M059J (cell line): ENCODE results near the gene PPP3CA. TPM values are rescaled to one million over a fixed set of nuclear protein-coding genes. Genes with fewer than 3 reads are reported as not detected.
"Not testable (repeated sequence)": the region's sequence is repeated elsewhere in the genome, so short reads cannot be mapped to it uniquely, and the experiment has no call there.

Experiments used
- DNase-seq: peaks from one replicate; pipeline ENCODE4 v3.0.0-alpha.2; 2012; ENCODE audit warnings: low read depth
- total RNA-seq: library from RNA; depleted of rRNA; stranded (reverse); fragments of >200 nt; shearing (Covaris generic); gene quantifications from 2 replicates; pipeline ENCODE4 v1.2.3, GENCODE V29; 2014

PPP3CA gene
- total RNA-seq, 1 experiment from 2014 or later, result 30.3 TPM

DNA sequence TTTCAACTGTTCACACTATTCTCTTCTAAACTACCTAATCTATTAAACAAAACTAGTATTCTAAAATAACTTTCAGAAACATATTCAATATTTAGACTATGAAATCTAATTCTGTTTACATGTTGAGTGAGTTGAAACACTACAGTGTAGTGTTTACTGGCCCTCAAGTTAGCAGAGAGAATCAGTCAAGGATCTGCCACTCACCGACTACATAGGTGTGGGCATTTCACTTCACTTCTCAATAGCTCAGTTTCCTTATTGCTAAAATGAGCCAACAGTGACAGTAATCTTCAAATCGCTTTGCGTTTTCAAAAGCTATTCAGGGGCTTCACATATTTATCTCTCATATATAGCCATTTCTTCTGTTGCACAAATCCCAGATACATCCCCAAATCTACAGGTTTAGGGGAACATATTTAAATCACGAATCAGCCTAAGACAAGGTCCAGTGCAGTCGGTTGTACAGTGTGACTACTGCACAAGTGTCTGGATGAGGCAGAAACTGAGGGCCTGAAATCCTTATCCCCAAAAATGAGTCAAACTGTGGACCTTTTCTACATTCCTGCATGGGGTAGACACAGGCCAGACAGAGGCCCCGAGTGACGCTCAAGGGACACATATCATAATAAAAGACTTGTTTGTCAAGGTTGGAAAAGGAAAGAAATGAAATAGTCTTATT, 129.8 kb downstream of the PPP3CA start:
- DNase-seq, result no peak

DNA sequence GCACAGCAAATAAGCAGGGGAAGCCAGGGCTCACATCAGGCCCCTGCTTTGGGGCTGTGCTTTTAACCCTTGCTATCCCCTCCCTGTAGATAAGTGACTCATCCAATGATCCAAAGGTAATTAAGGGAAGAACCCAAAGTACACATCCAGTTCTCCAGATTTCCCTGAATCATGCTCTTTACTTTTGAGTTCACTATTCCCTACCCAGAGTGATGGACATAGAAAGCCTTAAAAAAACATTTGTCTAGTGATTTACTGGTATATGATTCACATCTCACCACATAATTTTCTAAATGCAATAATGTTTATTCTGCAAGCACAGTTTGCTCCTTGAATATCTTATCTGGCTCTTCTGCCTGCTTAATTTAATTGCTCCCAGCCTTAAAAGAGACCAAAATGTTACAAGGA, 136.2 kb downstream of the PPP3CA start:
- DNase-seq, result peak; percentile 69

DNA sequence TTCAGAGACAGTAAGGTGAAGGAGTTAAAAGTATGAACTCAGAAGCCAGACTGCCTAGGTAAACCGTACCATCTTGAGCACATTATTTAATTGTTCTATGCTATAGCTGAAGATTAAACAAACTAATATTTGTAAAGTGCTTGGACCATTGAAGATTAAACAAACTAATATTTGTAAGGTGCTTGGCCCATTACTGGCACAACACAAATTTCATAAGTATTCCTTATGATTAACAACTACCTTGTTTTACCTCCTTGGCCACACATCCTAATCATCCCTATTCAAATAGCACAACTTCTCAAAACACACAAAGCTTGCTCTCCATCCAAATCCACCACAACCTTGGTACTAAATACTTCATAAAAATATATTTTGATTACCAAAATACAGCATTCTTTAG, 137.0 kb downstream of the PPP3CA start:
- DNase-seq, result no peak

DNA sequence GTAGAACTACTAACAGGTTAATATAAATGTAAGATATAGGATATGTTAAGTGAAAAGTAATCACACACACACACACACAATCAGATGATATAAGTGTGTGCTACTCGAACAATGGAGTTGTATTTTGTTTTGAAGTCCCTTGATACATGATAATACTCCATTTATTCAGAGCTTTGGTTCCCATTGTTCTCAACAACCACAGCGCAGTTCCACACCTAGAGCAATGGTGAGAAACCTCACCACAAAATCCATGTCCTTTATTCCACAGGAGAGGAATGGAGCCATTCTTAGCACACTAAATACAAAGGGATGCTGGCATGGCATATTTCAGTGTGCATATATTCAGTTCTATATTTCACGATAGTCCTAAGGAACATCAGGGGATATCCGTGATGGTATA, 139.2 kb downstream of the PPP3CA start:
- no peak for DNase-seq

DNA sequence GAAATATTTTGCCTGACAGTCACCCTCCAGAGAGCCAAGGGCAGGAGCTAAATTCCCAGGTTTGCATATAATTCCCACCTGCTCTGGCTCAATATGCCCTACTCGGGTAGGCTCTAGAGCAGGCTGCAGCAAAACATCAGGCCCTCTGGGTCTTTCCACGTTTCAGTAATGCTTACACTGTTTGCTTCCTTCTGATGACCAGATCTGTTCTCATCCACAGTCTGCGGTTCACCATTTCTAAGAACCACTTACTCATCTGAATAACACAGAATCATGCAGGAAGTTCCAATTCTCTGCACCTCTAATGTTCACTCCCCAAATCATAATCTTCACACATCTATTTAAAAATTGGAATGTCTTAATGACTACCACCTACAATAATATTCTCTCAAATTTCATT, 141.4 kb downstream of the PPP3CA start:
- peak; percentile 37 for DNase-seq

DNA sequence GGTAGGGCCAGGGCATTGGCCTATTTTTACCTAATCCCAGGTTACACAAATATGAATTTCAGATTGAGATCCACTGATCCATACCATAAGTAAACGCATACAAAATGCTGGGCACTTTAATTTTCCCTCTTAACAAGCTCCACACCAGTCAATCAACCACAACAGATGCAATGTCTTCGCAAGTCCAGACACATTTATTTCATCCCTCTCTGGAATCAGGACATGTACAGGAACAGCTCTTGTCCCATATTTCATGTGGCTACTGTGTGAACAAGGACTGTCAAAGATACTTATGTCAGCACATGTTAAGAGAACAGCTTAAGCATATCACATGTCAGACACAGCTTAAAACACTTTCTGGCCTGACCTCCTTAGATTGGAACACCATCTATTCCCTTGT, 145.9 kb downstream of the PPP3CA start:
- no peak for DNase-seq

DNA sequence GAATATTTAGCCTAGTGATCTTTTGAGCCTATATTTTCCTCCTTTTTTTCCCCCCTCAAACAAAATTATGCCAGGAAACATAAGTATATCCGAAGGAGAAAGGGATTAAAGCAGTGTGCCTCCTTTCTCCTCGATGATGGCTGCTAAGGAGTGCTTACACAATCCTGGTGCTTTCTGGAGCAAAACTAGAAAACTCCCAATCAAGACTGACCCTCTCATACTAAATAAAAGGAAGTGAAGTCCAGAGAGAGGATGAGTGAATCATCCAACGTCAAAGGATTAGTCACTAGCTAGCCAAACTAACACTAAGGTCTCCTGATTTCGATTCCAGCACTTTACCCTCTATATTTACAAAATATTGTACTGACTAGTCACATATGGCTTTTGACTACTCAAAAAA, 146.8 kb downstream of the PPP3CA start:
- DNase-seq, result peak; percentile 87

DNA sequence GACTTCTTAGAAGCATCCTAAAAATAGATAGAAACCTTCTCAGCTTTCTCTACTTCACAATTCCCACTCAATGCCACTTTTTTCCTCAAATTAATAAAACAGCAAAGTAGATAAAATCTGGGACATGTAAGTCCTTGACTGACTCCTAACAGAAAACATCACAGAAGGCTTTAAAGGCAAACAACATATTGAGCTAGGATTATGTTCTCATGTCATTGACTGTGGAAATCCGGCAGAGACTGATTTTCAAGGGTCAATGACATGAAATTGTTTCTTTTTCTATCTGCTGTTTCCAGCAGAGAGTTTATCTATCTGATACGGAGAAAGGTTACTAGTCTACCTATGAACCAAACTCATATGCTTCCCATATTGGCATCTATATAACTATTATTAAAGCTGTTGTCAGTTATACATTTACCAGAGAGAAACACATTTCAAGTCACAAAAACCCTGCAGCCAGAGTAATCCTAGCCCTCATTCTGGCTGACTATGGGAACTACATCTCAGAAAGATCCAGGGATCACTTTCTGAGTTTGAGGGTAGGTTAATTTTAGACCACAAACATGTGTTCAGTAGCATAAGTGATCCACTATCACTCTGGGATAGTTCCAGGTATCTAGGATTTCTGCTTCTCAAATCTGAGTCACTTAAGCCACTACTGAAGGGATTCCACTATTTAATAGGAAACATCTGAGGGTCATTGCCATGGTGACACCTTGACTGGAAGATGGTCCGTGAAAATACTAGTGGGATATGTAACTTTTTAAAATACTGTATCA, 147.6 kb downstream of the PPP3CA start:
- DNase-seq, result peak; percentile 63

DNA sequence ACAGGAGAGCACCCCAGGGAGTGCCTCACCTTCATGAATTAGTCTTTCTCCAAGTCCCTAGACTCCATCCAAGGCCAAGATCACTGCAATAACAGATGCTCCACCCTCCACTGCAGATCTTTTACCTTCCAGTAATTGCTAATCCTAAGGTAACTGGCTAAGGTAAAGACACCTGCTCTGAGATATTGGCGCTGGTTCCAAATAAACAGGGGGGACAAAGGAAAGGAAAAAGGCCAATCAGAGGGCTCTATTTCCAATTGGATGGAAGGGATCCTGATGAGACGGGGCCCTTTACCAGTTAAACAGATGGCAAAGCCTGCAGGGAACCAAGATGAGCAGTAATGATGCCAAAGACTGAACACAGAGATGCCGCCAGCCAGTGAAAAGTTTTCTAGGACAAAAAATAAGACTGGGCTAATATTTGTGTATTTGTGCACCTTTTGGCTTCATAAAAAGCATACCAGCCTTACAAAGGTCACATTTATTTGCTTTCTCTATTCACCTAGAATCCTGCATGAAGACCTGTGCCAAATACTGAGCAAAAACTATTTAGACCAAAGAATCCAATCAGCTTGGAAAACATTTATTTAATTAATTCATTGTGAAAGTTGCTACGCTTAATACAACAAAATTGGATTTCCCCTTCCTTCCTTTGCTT, 148.5 kb downstream of the PPP3CA start:
- no peak for DNase-seq

DNA sequence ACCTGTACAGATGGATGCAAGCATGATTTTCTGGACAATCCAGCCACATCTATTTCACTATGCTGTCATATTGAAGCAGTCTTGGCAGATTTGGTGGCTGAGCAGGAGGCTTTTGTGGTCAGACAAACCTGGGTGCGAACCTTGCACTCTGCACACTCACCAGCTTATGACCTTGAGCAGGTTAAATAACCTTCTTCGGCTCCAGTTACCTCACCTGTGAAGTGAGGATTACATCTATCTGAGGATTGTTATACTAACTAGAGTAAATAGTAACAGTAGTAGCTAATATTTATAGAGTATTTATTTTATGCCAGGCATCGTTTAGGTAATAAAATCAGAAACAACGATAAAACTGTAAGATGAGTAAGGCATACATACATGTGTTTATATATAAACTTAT, 150.0 kb downstream of the PPP3CA start:
- DNase-seq, result no peak

DNA sequence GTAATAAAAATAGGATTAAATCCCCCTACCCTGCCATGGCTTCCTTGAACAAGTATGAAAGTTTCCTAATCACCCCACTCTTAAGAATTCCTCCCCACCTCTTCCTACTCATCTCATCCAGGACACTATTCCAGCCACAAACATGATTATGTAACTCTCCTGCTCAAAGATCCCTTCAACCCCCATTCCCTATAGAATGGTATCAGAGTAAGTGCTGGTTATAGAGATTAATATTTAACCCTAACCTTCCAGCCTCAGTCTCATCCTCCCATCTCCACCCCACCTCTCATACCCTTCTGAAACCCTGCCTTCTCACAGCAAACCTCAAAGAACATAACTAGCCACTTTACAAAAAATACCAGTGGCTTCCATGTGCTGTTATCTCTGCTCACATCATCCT, 155.1 kb downstream of the PPP3CA start:
- DNase-seq, result no peak

DNA sequence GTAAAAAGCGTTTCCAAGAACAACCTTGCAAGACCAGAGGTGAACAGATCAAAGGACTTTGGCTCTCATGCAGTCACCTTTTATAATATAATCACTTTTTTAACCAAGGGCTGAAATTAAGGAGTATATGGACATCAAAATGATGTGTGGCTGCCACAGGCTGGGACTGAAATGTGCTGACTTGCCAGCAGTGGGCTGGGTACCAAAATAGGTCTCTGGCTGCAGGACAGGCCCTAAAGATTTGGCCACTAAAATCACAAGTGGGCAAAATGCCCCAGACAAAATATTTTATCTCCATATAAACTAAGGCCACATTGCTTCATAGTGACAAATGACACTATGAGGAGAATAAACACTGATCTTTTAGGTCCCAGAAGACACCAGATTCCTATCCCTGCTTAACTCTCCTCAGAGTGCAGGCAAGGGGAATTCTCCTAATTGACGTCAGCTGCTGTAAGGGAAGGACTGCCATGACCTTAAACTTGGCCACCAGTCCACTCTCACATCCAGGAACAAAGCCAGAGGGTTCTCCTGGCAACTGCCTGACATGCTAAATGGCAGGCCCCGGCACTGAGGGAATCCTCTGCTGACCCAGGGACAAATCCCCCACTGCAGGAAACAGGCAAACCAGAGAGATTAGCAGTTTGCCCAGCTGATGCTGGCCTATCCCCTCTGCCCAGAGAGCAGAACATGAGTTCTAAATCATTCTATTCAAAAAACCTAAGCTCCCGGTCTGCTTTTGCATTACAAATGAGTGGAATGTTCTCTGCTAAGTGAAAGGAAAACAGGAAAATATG, 155.8 kb downstream of the PPP3CA start:
- DNase-seq, result peak; percentile 82

DNA sequence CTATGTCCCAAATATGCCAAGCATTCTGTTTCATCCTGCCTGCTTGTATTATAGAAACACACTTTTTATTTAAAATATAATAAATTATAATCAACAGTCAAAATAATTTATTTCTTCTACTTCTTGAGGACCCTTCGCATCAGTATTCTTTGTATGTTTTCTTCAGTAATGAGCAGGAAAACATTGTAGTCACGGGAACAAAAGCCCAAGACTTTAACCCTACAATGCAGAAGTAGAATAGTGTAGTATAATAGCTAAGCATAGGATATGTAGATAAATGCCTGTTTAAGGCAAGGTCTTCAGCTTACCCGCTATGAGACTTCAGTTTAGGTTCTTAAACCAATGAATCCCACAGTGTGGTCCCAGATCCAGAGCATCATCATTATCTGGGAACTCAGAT, 156.6 kb downstream of the PPP3CA start:
- DNase-seq, result no peak

DNA sequence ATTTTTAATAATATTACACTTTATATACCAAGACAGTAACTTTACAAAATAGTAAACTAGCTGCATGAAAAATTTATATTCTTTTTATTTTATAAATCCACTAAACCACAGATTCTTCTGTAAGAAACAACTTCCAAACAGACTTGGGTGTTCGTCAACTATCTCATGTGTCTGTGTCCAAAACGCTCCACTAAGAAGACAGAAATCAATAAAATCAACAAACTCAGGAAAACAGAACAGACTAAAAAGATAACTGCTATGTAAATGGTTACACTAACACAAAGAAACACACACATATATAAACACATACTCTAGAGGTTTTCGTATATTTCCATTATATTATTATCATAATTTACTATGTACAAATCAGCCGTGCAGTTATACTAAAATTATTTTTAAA, 158.4 kb downstream of the PPP3CA start:
- no peak for DNase-seq

DNA sequence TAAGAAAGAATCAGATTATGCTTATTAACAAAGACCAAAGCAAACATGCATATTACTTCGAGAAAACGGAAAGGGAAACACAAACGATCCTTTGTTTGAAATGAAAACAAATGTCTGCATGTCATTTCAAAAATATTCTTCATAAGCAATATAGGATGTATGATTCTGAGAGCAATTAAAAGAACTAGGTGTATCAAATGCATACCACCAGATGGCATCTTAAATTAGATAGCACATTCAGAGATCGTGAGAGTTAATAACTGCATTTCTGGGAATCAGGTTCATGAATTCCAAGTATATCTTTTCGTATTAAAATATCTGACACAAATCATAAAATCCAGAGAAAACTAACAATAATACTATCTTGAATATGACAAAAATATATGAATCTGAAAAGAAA, 159.5 kb downstream of the PPP3CA start:
- no peak for DNase-seq

DNA sequence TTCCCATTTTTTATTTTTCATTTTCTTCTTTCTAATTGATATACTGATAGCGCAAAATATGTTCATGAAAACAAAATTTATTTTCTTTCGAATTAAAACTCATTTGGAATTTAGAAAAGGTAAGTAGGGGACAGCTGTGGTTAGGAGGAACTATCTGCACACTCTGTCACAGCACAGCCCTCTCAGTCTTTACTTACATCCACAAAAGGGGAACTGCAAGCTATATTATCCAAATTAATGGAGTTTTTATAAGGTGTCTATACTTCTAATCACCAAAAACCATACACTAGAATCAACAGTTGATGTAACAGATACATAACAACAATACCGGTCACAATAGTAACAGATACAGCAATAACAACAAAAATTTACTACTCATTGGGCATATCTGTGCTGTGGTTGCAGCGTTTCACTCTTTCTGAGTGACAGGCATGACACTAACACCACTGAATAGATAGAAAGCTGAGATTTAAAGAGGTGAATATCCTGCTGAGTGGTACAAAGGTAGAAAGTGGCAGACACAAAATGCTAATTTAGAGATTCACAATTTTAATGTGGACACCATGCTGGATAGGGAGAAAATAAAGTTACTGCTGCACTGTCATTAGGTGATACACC, 160.7 kb downstream of the PPP3CA start:
- DNase-seq, result no peak

DNA sequence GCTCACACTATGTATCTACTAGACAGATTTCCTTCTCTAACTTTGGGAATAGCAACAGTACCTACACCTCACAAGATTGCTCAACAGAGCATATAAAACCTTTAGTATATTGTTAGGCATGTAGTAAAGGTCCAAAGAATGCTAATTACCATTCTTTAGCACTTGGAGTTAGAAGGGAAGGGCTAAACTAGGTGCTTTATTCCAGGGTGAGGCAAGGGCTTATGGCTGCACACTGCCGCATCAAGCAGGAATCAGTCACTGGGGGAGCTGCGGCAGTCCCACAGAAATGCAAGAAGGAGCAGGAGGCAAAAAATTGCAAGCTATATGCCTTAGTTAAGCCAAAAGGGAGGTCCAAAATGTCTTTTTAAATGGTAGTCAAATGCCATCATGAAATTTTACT, 162.7 kb downstream of the PPP3CA start:
- no peak for DNase-seq

DNA sequence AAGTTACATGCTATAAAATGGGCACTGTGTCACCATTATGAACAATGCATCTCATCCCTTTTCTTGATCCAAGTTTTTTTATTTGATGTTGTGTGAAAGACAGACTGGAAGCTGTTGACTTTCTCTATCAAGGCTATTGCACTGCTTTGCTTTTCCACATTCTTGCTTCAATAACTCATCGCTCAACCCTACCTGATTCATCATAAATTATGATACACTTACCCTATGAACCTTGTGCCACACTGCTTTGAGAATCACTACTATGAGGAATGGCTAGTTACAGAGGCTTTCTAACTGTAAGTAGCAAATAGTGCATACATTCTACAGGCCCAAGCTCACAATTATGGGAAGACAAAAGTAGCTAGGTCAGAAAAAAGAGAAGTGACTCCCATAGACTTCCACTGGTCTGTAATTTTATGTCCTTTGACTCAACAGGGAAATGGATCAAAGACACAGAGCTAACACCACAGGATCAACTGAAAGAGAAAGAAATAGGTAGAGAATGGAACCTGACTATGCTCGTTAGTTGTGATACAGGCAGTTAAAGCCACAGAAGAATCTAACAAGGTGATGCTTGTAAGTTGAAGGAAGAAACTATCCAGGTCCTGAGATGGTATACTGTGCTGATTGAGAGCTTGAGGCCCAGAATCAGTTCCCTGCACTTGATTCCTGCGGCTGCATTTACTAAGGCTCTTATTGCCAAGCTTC, 163.5 kb downstream of the PPP3CA start:
- DNase-seq, result peak; percentile 36

DNA sequence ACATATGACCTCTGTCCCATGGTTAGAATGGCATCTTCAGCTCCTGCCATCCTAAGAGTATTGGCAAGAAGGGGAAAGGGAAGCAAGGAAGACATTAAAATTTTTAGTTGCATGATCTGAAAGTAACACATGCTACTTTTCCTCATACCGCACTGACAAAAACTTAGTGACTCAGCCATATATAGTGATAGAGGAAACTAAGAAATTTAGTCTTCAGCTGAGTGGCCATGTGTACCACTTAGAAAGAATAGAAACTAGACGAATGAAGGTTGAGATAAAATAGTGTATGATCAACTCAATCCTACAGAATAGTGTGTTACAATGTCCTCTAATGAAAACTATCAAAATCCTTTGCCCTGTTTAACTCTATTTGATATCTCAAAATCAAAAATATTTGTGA, 164.1 kb downstream of the PPP3CA start:
- DNase-seq, result no peak

DNA sequence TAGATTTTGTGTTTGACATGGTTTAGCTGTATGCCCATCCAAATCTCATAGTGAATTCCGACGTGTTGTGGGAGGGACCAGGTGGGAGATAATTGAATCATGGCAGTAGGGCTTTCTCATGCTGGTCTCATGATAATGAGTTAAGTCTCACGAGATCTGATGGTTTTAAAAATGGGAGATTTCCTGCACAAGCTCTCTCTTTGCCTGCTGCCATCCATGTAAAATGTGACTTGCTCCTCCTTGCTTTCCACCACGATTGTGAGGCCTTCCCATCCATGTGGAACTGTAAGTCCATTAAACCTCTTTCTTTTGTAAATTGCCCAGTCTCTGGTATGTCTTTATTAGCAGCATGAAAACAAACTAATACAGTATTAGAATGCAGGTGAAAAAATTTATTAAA, 164.6 kb downstream of the PPP3CA start:
- DNase-seq, result not testable (repeated sequence)

DNA sequence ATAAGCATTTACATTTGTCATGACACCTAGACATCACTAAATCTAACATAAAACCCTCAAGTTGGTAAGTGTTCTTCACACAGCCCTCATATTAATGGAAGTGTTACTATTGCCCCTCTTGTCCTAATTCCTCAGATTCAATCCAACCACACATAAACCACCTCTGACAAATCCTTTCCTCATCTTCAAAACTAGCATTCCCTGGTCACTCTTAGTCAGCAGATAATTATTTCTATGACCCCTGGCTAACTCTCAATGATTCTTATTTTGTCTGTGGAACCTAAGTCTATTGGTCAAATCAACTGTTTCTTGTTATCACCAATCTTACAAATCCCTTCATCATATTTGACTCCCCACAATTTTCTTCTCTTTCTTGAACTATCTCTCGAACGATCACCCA, 168.6 kb downstream of the PPP3CA start:
- peak; percentile 46 for DNase-seq
